ENCODE results near the gene LILRA6.

- TF ChIP-seq CTCF (IDR thresholded peaks at IDR 0.05): no peak
- no peak for TF ChIP-seq POLR2A (IDR thresholded peaks at IDR 0.05)
- no peak for TF ChIP-seq POLR2AphosphoS5 (IDR thresholded peaks at IDR 0.05)
Measured at GRCh38 chr19:54271106-54271505, 28.5 kb upstream of the LILRA6 start.
